ENCODE measurements around the gene SCTR. TPM values are rescaled to one million over a fixed set of nuclear protein-coding genes. Genes with fewer than 3 reads are reported as not detected.

The SCTR gene
- total and polyA plus RNA-seq, 2 of the 8 experiments (the other 6 are each of a cell fraction or from before 2014, with no cell fraction given) = 0.15 TPM; not detected in 1

DNA sequence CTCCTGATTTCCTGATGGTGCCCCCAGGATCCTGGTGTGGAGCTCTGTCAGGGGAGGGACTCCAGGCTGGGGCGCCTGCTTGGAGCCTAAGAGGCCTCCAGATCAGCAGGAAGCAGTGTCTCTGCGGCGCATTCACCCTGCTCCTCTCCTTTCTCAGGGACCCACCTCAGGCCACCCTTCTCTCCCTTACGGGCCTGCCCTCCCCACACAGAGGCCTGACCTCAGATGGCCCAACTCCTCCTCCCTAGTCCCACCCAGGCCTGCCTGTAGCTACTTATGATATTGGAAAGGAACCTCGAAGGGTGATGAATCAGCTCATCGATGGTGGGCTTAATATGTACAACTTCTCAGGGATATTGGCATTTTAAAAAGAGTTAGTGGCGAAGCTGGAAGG is 82.1 kb downstream of the SCTR start (continued):
- TF ChIP-seq, protein P1, sequence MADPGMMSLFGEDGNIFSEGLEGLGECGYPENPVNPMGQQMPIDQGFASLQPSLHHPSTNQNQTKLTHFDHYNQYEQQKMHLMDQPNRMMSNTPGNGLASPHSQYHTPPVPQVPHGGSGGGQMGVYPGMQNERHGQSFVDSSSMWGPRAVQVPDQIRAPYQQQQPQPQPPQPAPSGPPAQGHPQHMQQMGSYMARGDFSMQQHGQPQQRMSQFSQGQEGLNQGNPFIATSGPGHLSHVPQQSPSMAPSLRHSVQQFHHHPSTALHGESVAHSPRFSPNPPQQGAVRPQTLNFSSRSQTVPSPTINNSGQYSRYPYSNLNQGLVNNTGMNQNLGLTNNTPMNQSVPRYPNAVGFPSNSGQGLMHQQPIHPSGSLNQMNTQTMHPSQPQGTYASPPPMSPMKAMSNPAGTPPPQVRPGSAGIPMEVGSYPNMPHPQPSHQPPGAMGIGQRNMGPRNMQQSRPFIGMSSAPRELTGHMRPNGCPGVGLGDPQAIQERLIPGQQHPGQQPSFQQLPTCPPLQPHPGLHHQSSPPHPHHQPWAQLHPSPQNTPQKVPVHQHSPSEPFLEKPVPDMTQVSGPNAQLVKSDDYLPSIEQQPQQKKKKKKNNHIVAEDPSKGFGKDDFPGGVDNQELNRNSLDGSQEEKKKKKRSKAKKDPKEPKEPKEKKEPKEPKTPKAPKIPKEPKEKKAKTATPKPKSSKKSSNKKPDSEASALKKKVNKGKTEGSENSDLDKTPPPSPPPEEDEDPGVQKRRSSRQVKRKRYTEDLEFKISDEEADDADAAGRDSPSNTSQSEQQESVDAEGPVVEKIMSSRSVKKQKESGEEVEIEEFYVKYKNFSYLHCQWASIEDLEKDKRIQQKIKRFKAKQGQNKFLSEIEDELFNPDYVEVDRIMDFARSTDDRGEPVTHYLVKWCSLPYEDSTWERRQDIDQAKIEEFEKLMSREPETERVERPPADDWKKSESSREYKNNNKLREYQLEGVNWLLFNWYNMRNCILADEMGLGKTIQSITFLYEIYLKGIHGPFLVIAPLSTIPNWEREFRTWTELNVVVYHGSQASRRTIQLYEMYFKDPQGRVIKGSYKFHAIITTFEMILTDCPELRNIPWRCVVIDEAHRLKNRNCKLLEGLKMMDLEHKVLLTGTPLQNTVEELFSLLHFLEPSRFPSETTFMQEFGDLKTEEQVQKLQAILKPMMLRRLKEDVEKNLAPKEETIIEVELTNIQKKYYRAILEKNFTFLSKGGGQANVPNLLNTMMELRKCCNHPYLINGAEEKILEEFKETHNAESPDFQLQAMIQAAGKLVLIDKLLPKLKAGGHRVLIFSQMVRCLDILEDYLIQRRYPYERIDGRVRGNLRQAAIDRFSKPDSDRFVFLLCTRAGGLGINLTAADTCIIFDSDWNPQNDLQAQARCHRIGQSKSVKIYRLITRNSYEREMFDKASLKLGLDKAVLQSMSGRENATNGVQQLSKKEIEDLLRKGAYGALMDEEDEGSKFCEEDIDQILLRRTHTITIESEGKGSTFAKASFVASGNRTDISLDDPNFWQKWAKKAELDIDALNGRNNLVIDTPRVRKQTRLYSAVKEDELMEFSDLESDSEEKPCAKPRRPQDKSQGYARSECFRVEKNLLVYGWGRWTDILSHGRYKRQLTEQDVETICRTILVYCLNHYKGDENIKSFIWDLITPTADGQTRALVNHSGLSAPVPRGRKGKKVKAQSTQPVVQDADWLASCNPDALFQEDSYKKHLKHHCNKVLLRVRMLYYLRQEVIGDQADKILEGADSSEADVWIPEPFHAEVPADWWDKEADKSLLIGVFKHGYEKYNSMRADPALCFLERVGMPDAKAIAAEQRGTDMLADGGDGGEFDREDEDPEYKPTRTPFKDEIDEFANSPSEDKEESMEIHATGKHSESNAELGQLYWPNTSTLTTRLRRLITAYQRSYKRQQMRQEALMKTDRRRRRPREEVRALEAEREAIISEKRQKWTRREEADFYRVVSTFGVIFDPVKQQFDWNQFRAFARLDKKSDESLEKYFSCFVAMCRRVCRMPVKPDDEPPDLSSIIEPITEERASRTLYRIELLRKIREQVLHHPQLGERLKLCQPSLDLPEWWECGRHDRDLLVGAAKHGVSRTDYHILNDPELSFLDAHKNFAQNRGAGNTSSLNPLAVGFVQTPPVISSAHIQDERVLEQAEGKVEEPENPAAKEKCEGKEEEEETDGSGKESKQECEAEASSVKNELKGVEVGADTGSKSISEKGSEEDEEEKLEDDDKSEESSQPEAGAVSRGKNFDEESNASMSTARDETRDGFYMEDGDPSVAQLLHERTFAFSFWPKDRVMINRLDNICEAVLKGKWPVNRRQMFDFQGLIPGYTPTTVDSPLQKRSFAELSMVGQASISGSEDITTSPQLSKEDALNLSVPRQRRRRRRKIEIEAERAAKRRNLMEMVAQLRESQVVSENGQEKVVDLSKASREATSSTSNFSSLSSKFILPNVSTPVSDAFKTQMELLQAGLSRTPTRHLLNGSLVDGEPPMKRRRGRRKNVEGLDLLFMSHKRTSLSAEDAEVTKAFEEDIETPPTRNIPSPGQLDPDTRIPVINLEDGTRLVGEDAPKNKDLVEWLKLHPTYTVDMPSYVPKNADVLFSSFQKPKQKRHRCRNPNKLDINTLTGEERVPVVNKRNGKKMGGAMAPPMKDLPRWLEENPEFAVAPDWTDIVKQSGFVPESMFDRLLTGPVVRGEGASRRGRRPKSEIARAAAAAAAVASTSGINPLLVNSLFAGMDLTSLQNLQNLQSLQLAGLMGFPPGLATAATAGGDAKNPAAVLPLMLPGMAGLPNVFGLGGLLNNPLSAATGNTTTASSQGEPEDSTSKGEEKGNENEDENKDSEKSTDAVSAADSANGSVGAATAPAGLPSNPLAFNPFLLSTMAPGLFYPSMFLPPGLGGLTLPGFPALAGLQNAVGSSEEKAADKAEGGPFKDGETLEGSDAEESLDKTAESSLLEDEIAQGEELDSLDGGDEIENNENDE (IDR thresholded peaks at IDR 0.05; ENCODE audit: insufficient replicate concordance, low read length) = no peak
- TF ChIP-seq CTBP2 (IDR thresholded peaks at IDR 0.05; ENCODE audit: borderline replicate concordance, insufficient read depth, insufficient read length, low read length) = no peak
- TF ChIP-seq TAF1 (IDR thresholded peaks at IDR 0.05; ENCODE audit: low read depth, low read length) = no peak
- no peak for TF ChIP-seq MAFK (IDR thresholded peaks at IDR 0.05; ENCODE audit: low read depth, low read length)
- no peak for TF ChIP-seq TEAD4 (IDR thresholded peaks at IDR 0.05; ENCODE audit: low read depth, low read length)
- no peak for TF ChIP-seq SIN3A (conservative IDR thresholded peaks at IDR 0.05 in 1 of 2, IDR thresholded peaks at IDR 0.05 in 1 of 2; ENCODE audit: low read depth in 1 of 2, low read length in 2 of 2)

Data from H1 (cell line).